ENCODE data around the gene PAFAH1B2.
"Not testable (repeated sequence)": the region's sequence is repeated elsewhere in the genome, so short reads cannot be mapped to it uniquely, and the experiment has no call there.

- TF ChIP-seq, protein P1, sequence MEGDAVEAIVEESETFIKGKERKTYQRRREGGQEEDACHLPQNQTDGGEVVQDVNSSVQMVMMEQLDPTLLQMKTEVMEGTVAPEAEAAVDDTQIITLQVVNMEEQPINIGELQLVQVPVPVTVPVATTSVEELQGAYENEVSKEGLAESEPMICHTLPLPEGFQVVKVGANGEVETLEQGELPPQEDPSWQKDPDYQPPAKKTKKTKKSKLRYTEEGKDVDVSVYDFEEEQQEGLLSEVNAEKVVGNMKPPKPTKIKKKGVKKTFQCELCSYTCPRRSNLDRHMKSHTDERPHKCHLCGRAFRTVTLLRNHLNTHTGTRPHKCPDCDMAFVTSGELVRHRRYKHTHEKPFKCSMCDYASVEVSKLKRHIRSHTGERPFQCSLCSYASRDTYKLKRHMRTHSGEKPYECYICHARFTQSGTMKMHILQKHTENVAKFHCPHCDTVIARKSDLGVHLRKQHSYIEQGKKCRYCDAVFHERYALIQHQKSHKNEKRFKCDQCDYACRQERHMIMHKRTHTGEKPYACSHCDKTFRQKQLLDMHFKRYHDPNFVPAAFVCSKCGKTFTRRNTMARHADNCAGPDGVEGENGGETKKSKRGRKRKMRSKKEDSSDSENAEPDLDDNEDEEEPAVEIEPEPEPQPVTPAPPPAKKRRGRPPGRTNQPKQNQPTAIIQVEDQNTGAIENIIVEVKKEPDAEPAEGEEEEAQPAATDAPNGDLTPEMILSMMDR (conservative IDR thresholded peaks at IDR 0.05; ENCODE audit: low read length): not testable (repeated sequence)
- TF ChIP-seq EZH2phosphoT487 (IDR thresholded peaks at IDR 0.05; ENCODE audit: borderline replicate concordance, low read depth, low read length): not testable (repeated sequence)
These were observed 9.1 kb upstream of the PAFAH1B2 start for GRCh38 chr11:117134979-117135378.

Data from OCI-LY7 (cell line).